Mesenchymal stem cell (in vitro differentiated cells and primary cell): ENCODE results near the gene MMAB. TPM values are rescaled to one million over a fixed set of nuclear protein-coding genes. Genes with fewer than 3 reads are reported as not detected.

Experiments
- DNase-seq: peaks from one replicate; pipeline ENCODE4 v3.0.0-alpha.2; 2013
- H2AFZ ChIP-seq: one replicate; pipeline ENCODE4 v1.6.1; 2013; ENCODE audit warnings: low read depth, mild to moderate bottlenecking, control low read depth, inconsistent platforms, low read length, moderate library complexity
- H2AK5ac ChIP-seq: 2 replicates; pipeline ENCODE4 v1.6.1; 2013; ENCODE audit warnings: low read length, moderate library complexity, mild to moderate bottlenecking, inconsistent platforms; ENCODE audit not compliant: severe bottlenecking
- H2BK120ac ChIP-seq: one replicate; pipeline ENCODE4 v1.6.1; 2013; ENCODE audit warnings: low read depth, mild to moderate bottlenecking, inconsistent platforms, low read length, moderate library complexity
- H2BK12ac ChIP-seq, 2 experiments: one replicate each; pipeline ENCODE4 v1.6.1; 2013; ENCODE audit warnings: inconsistent platforms in 2 of 2, low read length in 2 of 2, mild to moderate bottlenecking in 2 of 2, moderate library complexity in 2 of 2, control low read depth in 1 of 2
- H2BK15ac ChIP-seq: one replicate; pipeline ENCODE4 v1.6.1; 2013; ENCODE audit warnings: mild to moderate bottlenecking, low read depth, inconsistent platforms; ENCODE audit not compliant: poor library complexity, severe bottlenecking
- H2BK5ac ChIP-seq: 2 replicates; pipeline ENCODE4 v1.6.1; 2013; ENCODE audit warnings: low read depth, mild to moderate bottlenecking, low read length, control low read depth, inconsistent platforms; ENCODE audit not compliant: poor library complexity, severe bottlenecking
- H3K14ac ChIP-seq, 2 experiments: one replicate each; pipeline ENCODE4 v1.6.1; 2013; ENCODE audit warnings: inconsistent platforms in 2 of 2, low read length in 2 of 2, control low read depth in 1 of 2, mild to moderate bottlenecking in 1 of 2, moderate library complexity in 1 of 2
- H3K18ac ChIP-seq, 2 experiments: one replicate each; pipeline ENCODE4 v1.6.1; 2013; ENCODE audit warnings: inconsistent platforms in 2 of 2, low read length in 2 of 2, control low read depth in 1 of 2, low read depth in 1 of 2, mild to moderate bottlenecking in 1 of 2
- H3K23ac ChIP-seq, 2 experiments: one replicate each; pipeline ENCODE4 v1.6.1; 2013; ENCODE audit warnings: inconsistent platforms in 2 of 2, low read length in 2 of 2, mild to moderate bottlenecking in 2 of 2, moderate library complexity in 2 of 2, control low read depth in 1 of 2
- H3K27ac ChIP-seq: 2 replicates; pipeline ENCODE4 v1.5.1; 2013; ENCODE audit warnings: mild to moderate bottlenecking, moderate library complexity, low read length, control low read depth, inconsistent platforms; ENCODE audit not compliant: poor library complexity, severe bottlenecking
- H3K27me3 ChIP-seq, 2 experiments: 2 replicates each; pipeline versions ENCODE4 v1.6.1 to v1.7.0; 2013; ENCODE audit warnings: low read length in 2 of 2, mild to moderate bottlenecking in 2 of 2, moderate library complexity in 2 of 2, control low read depth in 1 of 2, inconsistent platforms in 1 of 2; ENCODE audit not compliant: control insufficient read depth in 1 of 2, insufficient read depth in 1 of 2
- H3K36me3 ChIP-seq, 2 experiments: 2 replicates each; pipeline versions ENCODE4 v1.6.1 to v1.7.0; 2013; ENCODE audit warnings: low read length in 2 of 2, control low read depth in 1 of 2, inconsistent platforms in 1 of 2, low read depth in 1 of 2, mild to moderate bottlenecking in 1 of 2; ENCODE audit not compliant: insufficient read depth in 2 of 2, control insufficient read depth in 1 of 2
- H3K4ac ChIP-seq, 2 experiments: one replicate each; pipeline ENCODE4 v1.6.1; 2013; ENCODE audit warnings: inconsistent platforms in 2 of 2, low read length in 2 of 2, mild to moderate bottlenecking in 2 of 2, moderate library complexity in 2 of 2, control low read depth in 1 of 2, low read depth in 1 of 2
- H3K4me1 ChIP-seq: 2 replicates; pipeline ENCODE4 v1.6.1; 2013; ENCODE audit warnings: low read depth, low read length, control low read depth; ENCODE audit not compliant: control insufficient read depth, insufficient read depth
- H3K4me2 ChIP-seq: 2 replicates; pipeline ENCODE4 v1.6.1; 2013; ENCODE audit warnings: low read length, mild to moderate bottlenecking, inconsistent platforms; ENCODE audit not compliant: poor library complexity, severe bottlenecking
- H3K4me3 ChIP-seq, 2 experiments: 2 replicates each; pipeline versions ENCODE4 v1.5.1 to v1.7.0; 2013; ENCODE audit warnings: low read length in 2 of 2, mild to moderate bottlenecking in 2 of 2, control low read depth in 1 of 2, low read depth in 1 of 2; ENCODE audit not compliant: insufficient read depth in 1 of 2
- H3K79me1 ChIP-seq: replicated peaks from 2 replicates; pipeline ENCODE4 v1.6.1; 2013; ENCODE audit warnings: mild to moderate bottlenecking, control low read depth, low read length, inconsistent platforms; ENCODE audit not compliant: poor library complexity, severe bottlenecking
- H3K9ac ChIP-seq: 2 replicates; pipeline ENCODE4 v1.7.0; 2013; ENCODE audit warnings: mild to moderate bottlenecking, low read length, moderate library complexity
- H3K9me3 ChIP-seq: 2 replicates; pipeline ENCODE4 v1.7.0; 2013; ENCODE audit warnings: mild to moderate bottlenecking, low read length; ENCODE audit not compliant: control insufficient read depth
- H4K8ac ChIP-seq: one replicate; pipeline ENCODE4 v1.6.1; 2013; ENCODE audit warnings: inconsistent platforms, mild to moderate bottlenecking, low read length, moderate library complexity
- H4K91ac ChIP-seq: one replicate; pipeline ENCODE4 v1.6.1; 2013; ENCODE audit warnings: mild to moderate bottlenecking, low read length, inconsistent platforms
- WGBS: methylation state at CpG from one replicate; pipeline ENCODE4 v1.1.7; 2013; ENCODE audit warnings: mixed read lengths; 5-methylcytosine and 5-hydroxymethylcytosine counted together
- polyA plus RNA-seq, 2 experiments: library from polyadenylated mRNA; stranded (reverse); fragments of 200-250 nt; gene quantifications; one replicate each; pipeline ENCODE4 v1.2.3, GENCODE V29; 2013

Gene MMAB
- polyA plus RNA-seq (2013, experiment 1 of 2), result 52.7 TPM
- polyA plus RNA-seq (2013, experiment 2 of 2), result 55.4 TPM

DNA sequence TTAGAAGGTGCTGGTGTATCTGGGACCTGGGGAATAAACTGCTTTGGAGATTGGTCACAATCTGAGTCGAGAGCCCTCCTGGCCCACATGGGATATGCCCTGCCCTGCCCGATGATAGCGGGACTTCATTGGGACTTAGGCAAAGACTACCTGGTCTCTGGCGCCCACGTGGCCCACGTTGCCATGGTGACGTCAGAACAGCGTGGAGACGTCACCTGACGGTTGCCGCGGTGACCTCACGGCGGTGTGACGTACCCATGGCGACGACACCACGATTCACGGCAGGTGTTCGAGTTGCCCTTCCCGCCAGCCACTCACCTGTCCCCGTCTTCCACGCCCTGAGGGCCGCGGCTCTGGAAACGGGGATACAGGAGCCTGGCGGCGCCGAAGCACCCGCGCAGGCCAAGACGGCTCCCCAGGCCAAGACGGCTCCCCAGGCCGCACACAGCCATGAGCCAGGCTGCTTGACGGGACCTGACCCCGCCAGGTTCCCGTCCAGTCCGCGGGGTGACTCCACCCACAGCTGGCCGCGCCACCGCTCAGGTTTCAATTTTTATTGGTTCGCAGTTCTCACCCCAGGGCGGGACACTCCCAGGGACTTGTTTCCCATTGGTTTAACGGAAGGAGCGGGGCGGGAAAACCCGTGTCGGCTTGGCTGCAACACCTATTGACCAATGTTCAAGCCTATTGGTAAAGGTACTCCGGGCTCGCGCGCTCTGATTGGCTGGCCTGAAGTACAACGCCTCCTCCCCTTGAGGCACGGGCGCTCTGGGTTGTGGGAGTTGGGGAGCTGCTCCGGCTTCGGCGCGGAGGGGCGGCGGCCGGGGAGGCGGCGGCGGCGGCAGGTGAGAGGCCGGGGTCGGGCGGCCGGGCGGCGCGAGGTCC, at the start of gene MMAB, which contains the start of gene MVK:
Gene MMAB (minus strand): TSS at position 476 of the 885 bp plus-strand sequence. CDS start 24 bp downstream, at position 452.
Gene MVK (plus strand): TSS at position 766 of the 885 bp plus-strand sequence. CDS start 1,029 bp downstream, outside the sequence.
- peak within 1 kb of the TSS; percentile 63 to 79 for H3K18ac ChIP-seq
- H3K36me3 ChIP-seq, result peaks cover 16 to 45% of the 10 kb centered on the region in 2 experiments
- no peak within 1 kb of the TSS for H2BK120ac ChIP-seq
- H2BK15ac ChIP-seq, result peak within 1 kb of the TSS; percentile 17
- H2AFZ ChIP-seq, result peak within 1 kb of the TSS; percentile 0
- peak within 1 kb of the TSS in 1 of 2 experiments; percentile 25 for H2BK12ac ChIP-seq
- peak within 1 kb of the TSS; percentile 83 to 84 for H3K4me3 ChIP-seq
- WGBS, result 2% methylated on average over 74 of the region's 74 CpGs
- no peak within 1 kb of the TSS for H3K23ac ChIP-seq
- peaks cover 6% of the 10 kb centered on the region for H3K4me1 ChIP-seq
- DNase-seq, result peak; percentile 99
- H3K9me3 ChIP-seq, result no peaks in the 10 kb centered on the region
- H3K27me3 ChIP-seq, result no peaks in the 10 kb centered on the region
- no peak within 1 kb of the TSS for H2AK5ac ChIP-seq
- peak within 1 kb of the TSS; percentile 99 for H4K91ac ChIP-seq
- H3K79me1 ChIP-seq, result peaks cover 35% of the 10 kb centered on the region
- peak within 1 kb of the TSS in 1 of 2 experiments; percentile 90 for H3K14ac ChIP-seq
- H3K9ac ChIP-seq, result peak within 1 kb of the TSS; percentile 93
- peak within 1 kb of the TSS; percentile 91 to 96 for H3K4ac ChIP-seq
- H2BK5ac ChIP-seq, result no peak within 1 kb of the TSS
- H3K4me2 ChIP-seq, result peak within 1 kb of the TSS; percentile 73
- no peak within 1 kb of the TSS for H3K27ac ChIP-seq
- H4K8ac ChIP-seq, result peak within 1 kb of the TSS; percentile 97

GRCh38 chr12:109621901-109622364, 48.6 kb upstream of the MMAB start:
- H4K8ac ChIP-seq, result no peak overlapping the region
- no peaks in the 10 kb centered on the region for H3K79me1 ChIP-seq
- no peak overlapping the region for H2BK5ac ChIP-seq
- no peak overlapping the region for H3K18ac ChIP-seq
- H3K4ac ChIP-seq, result no peak overlapping the region
- no peak overlapping the region for H2AK5ac ChIP-seq
- peaks cover 2% of the 10 kb centered on the region for H3K4me1 ChIP-seq
- no peaks in the 10 kb centered on the region for H3K9me3 ChIP-seq
- peaks cover 35 to 72% of the 10 kb centered on the region in 2 experiments for H3K27me3 ChIP-seq
- H4K91ac ChIP-seq, result no peak overlapping the region
- no peak for DNase-seq
- no peak overlapping the region for H3K4me3 ChIP-seq
- no peaks in the 10 kb centered on the region for H3K36me3 ChIP-seq
- no peak overlapping the region for H3K14ac ChIP-seq
- H2AFZ ChIP-seq, result no peak overlapping the region
- 76% methylated on average over 21 of the region's 22 CpGs for WGBS
- no peak overlapping the region for H2BK12ac ChIP-seq
- no peak overlapping the region for H3K23ac ChIP-seq
- no peak overlapping the region for H3K4me2 ChIP-seq
- no peak overlapping the region for H3K27ac ChIP-seq
- no peak overlapping the region for H2BK120ac ChIP-seq
- no peak overlapping the region for H2BK15ac ChIP-seq
- no peak overlapping the region for H3K9ac ChIP-seq

GRCh38 chr12:109621211-109621694, 47.9 kb upstream of the MMAB start:
- no peak overlapping the region for H2BK120ac ChIP-seq
- no peak overlapping the region for H3K4ac ChIP-seq
- no peak for DNase-seq
- no peak overlapping the region for H3K18ac ChIP-seq
- H3K27ac ChIP-seq, result no peak overlapping the region
- H3K79me1 ChIP-seq, result no peaks in the 10 kb centered on the region
- no peaks in the 10 kb centered on the region for H3K36me3 ChIP-seq
- no CpG with 5 or more reads among the region's 1 CpG for WGBS
- H3K4me2 ChIP-seq, result no peak overlapping the region
- no peak overlapping the region for H2AK5ac ChIP-seq
- no peak overlapping the region for H2BK5ac ChIP-seq
- H3K27me3 ChIP-seq, result peaks cover 42 to 72% of the 10 kb centered on the region in 2 experiments
- no peak overlapping the region for H2AFZ ChIP-seq
- no peak overlapping the region for H3K14ac ChIP-seq
- H2BK15ac ChIP-seq, result no peak overlapping the region
- H3K9ac ChIP-seq, result no peak overlapping the region
- H3K9me3 ChIP-seq, result no peaks in the 10 kb centered on the region
- H4K91ac ChIP-seq, result no peak overlapping the region
- peaks cover 2% of the 10 kb centered on the region for H3K4me1 ChIP-seq
- no peak overlapping the region for H2BK12ac ChIP-seq
- no peak overlapping the region for H3K23ac ChIP-seq
- no peak overlapping the region for H4K8ac ChIP-seq
- H3K4me3 ChIP-seq, result no peak overlapping the region

GRCh38 chr12:109619002-109619604, 45.8 kb upstream of the MMAB start:
- Histone ChIP-seq H3K9ac (no peak overlapping the region), H2AFZ (no peak overlapping the region), H3K18ac (no peak overlapping the region), H3K4me2 (no peak overlapping the region), H3K36me3 (no peaks in the 10 kb centered on the region), H3K14ac (no peak overlapping the region), H3K27me3 (peaks cover 59 to 80% of the 10 kb centered on the region in 2 experiments), H2BK12ac (no peak overlapping the region), H3K79me1 (no peaks in the 10 kb centered on the region), H3K4ac (no peak overlapping the region), H4K8ac (no peak overlapping the region), H3K27ac (no peak overlapping the region), H3K9me3 (no peaks in the 10 kb centered on the region), H2BK120ac (no peak overlapping the region), H3K4me3 (no peak overlapping the region), H3K23ac (no peak overlapping the region), H3K4me1 (peaks cover 2% of the 10 kb centered on the region), H2AK5ac (no peak overlapping the region), H2BK5ac (no peak overlapping the region), H2BK15ac (no peak overlapping the region), H4K91ac (no peak overlapping the region)
- DNase-seq, result no peak
- WGBS, result 91% methylated on average over 8 of the region's 8 CpGs
